Glomerular visceral epithelial cell (primary cell): ENCODE measurements around the gene MLC1.

Source experiments
- DNase-seq: peaks from one replicate; pipeline ENCODE4 v3.0.0-alpha.2; 2016; ENCODE audit errors: extremely low spot score

MLC1 gene

DNA sequence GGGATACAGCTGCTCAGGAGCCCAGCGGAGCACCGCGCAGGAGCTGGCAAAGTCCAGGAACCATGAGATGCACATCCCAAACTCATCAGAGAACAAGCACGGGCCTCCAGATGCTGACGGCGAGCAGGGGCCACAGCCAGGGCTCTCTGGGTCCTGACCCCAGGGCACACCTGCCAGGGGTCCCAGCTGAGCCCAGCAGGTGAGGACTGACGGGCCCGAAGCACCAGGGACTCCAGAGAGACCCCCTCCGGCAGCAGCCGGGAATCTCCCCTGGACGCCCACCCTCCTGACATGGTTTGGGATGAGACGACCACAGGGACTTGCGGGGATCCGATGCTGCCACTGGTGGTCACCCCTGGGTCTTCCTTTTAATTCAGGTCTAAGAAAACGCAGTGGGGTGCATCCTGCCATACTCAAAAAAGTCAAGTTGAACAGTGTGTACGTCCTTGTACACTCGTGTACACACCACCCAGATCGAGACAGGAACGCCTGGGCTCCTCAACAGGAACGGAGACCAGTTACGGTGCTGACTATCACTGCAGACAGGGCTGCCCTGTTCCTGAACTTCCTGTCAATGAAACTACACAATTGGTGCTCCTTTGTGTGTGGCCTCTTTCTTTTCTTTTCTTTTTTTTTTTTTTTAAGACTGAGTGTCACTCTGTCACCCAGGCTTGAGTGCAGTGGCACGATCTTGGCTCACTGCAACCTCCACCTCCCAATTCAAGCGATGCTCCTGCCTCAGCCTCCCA lies 49.1 kb downstream of the MLC1 start:
- no peak for DNase-seq

DNA sequence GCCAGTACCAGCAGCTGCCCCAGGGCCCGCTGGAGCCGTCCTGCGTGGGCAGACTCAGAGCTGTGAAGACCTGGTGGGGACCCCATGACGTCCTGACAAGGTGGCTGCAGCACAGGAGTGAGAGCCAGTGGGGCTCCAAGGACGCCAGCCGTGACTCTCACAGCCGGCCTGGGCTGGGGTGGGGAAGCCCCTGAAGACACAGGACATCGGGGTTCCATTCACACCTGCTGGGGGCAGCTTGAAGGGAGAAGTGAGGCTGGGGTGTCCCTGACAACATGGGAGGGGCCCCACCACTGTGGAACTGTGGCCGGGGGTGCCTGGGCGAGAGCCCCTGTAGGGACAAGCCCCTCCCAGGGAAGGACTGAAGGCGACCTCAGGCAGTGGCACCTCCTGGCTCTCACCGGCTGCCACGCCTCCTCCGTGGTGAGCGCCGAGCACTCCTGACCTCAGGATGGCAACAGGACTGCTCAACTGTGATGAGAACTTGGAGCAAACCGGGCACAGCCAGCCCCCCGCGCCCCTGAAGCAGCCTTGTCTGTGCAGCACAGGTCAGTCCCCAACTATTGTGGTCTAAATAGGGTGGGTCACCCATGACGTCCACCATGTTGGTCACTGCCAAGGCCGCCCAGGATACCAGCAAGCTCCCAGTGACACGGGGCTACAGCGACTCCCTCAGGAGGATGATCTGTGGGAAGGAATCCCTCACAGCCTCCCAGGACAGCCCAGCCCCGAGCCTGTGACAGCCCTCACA lies 49.9 kb downstream of the MLC1 start:
- DNase-seq, result no peak

DNA sequence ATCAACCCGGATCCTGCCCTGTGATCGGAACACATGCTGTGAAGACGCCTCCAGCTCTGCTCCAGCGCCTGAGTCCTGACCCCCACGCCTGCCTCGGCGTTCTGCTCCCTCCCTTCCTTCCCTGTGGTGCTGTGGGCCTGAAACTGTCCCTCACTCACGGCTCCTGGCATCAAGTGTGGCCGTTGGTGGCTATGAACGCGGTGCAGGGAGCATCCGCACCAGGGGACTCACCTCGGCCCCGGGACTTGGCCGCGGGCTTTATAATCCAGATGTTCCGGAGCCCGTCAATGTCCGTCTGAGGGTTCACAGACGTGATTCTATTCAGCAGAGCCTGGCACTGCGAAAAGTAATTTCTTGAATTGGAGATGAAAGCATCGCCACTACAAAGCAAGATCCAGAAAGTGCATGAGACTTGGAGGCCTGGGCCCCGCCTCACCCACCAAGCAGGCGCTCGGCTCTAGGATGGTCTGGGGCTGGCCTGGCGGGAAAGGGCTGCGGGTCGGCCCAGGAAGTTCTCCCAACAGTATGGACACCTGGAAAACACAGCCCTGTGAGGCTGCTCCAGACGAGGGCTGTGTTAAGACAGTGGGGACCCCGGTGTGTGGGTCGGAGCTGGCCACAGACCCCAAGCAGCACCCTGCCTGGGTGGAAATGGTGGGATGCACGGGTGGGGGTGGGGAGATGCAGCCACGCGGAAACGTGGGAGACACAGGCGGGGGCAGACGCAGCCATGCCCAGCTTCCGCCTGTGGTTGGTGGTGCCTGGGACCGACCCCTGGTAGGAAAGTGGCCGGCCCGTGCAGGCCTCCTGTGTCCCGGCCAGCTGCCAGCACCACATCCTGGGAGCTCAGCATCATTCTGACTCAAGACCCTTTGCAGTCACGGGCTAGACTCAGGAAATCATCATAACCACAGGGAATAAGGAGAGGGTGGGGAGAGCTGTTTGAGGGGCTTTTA lies 50.8 kb downstream of the MLC1 start:
- no peak for DNase-seq

- no peak for DNase-seq
These were observed 52.2 kb downstream of the MLC1 start for GRCh38 chr22:50032941-50033601.

- no peak for DNase-seq
These were observed 52.9 kb downstream of the MLC1 start for GRCh38 chr22:50032109-50032871.

DNA sequence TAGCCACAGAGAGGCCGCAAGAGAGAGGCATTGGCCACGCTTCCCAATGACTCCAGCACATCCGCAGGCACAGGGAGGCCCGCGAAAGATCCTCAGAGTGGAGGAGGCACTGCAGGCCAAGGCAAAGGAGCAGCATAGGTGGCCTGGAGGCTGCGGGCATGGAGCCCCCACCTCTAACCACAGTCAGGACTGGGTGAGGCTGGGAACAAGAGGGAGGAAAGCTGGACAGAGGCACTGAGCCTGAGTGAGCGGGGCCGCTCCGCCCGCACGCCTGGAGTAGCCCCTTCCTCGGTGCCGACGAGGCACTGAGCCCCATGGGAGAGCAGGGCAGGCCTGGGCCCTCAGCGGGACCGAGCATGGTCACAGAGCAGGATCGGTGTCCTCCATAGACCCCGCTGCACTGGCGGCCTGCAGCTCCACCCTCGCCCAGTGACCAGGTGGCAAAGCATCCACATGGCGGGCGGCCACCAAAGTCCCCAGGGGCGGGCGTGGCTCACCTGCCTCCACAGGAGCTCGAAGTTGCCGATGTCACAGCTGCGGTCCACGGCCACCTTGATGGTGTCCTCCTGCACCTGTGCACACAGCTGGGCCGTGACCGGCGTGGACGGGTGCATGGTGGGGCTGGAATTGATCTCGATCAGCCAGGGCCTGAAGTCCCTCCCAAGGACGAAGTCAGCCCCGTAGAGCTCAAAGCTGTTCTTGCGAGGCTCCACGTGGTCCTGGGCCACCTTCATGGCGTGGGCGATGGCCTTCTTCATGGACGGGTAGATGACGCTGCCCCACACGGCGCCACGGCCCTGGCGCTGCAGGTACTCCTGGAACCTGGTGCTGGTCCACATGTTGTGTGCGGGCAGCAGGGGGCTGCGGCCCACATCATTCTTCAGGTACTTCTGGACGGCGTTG lies 53.8 kb downstream of the MLC1 start:
- DNase-seq, result no peak

GRCh38 chr22:50030297-50031188 lies 54.7 kb downstream of the MLC1 start:
- peak; percentile 70 for DNase-seq

DNA sequence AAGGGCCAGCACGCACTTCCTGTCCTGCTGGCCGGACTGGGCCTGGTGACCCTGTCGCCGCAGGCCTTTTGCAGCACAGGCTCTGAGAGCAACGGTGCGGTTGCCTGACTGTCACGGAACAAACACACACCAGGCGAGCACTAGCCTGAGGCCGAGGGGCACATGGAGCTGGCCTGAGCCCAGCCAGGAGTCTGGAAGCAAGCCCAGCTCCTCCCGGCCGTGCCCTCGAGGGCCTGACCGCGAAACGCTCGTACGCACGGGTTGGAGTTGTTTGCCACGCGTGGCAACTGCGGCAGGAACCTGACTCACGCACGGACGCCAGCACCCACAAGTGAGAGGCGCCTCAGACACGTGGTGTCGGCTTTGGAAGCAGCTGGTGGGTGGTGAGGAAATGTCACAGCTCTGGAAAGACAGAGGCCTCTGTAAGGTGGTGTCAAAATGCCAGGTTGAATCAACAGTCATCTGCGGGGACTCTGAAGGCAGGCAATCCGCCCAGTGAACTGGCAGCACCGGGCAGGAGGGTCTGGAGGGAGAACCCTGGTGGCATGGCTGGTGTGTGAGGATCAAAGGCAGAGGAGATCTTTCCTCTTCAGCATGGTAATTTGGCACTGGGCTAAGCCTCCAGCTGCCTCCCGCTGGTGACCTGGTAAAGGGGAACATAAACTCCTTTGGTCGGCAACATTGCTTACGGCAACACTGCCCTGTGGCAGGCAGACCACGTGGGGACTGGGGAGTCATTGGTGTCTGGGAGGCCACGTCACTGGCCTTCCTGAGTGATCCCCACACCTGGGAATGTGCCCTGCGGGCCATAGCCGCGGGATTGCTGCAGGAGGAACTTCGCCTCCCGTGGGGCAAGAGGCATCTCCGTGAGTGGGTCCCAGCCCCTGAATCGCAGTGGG lies 57.3 kb downstream of the MLC1 start:
- no peak for DNase-seq

DNA sequence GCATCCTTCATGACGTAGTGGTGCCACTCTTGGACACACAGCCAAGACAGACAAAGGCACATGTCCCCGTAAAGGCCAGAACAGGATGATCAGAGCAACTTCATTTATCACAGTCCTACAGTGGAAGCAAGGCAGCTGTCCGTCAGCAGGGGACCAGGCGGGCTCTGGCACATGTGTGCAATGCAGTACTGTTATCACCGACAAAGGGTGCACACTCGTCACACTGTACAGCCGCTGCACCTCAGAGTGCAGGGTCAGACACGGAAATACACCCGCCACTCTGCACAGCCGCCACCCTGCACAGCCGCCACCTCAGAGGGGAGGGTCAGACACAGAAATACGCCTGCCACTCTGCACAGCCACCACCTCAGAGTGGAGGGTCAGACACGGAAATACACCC lies 59.2 kb downstream of the MLC1 start:
- no peak for DNase-seq

DNA sequence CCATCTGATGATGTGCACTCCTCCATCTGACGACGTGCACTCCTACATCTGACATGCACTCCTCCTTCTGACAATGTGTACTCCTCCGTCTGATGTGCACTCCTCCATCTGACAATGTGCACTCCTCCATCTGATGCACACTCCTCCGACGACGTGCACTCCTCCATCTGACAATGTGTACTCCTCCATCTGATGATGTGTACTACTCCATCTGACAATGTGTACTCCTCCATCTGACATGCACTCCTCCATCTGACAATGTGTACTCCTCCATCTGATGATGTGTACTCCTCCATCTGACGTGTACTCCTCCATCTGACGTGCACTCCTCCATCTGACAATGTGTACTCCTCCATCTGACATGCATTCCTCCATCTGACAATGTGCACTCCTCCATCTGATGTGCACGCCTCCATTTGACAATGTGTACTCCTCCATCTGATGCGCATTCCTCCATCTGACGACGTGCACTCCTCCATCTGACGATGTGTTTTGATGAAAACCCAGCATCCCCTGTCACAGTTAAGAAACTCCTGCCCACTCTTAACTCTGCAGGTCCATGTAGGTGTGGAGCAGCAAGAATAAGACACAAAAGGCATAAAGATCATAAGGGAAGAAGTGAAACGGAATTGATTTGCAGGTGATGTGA lies 62.9 kb downstream of the MLC1 start:
- no peak for DNase-seq

GRCh38 chr22:50020606-50021005 lies 64.6 kb downstream of the MLC1 start:
- no peak for DNase-seq

- no peak for DNase-seq
These were observed 65.9 kb downstream of the MLC1 start for GRCh38 chr22:50019316-50019715.

GRCh38 chr22:50018608-50019285 lies 66.5 kb downstream of the MLC1 start:
- no peak for DNase-seq

DNA sequence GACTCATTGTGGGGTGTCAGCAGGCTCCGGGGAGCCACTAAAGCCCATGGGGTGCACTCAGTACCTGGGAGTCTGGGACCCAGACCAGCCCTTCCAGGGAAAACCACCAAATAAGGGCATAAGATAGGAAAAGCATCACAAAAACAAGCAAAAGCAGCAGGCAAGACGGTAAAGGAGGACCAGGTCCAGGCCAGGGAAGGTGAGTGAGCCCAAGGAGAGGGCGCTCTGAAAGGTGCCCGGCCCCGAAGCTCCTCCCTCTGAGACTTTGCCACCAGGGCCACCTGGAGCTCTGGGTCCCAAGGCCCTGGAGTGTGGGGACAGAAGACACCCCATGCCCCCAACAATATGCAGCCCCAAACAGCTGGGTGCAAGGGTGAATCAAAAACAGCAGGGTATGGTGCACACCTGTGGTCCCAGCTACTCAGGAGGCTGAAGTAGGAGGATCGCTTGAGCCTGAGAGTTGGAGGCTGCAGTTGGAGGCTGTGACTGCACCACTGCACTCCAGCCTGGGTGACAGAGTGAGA lies 67.5 kb downstream of the MLC1 start:
- DNase-seq, result no peak

GRCh38 chr22:50016988-50017700 lies 68.1 kb downstream of the MLC1 start:
- DNase-seq, result peak; percentile 59
